PC-9 (cell line): ENCODE measurements around the gene BRD9. TPM values are rescaled to one million over a fixed set of nuclear protein-coding genes. Genes with fewer than 3 reads are reported as not detected.
"Not testable (repeated sequence)": the region's sequence is repeated elsewhere in the genome, so short reads cannot be mapped to it uniquely, and the experiment has no call there.

Experiments used
- BruUV-seq: library from RNA; stranded (reverse); fragments of 400-500 nt; replicated peaks from 2 replicates; lab custom pipeline; 2021; lab: Mats Ljungman, UMichigan
- CTCF ChIA-PET: fragments of 300-600 bp; sonication (Branson Sonifier 250); formaldehyde crosslinking; loops from one replicate; lab custom pipeline; 2022; ENCODE audit warnings: antibody characterized with exemption; lab: Charles Lee
- POLR2A ChIA-PET: fragments of 300-600 bp; sonication (Branson Sonifier 250); formaldehyde crosslinking; loops from one replicate; lab custom pipeline; 2022; ENCODE audit warnings: antibody characterized with exemption; ENCODE audit not compliant: unreplicated experiment; lab: Charles Lee
- DNase-seq, 2 experiments: peaks; one replicate each; pipeline versions ENCODE4 v3.0.0 to v3.0.0-alpha.2; 2015 to 2022; ENCODE audit warnings: mixed read lengths in 1 of 2
- H2AFZ ChIP-seq: fragments of 200-600 bp; sonication (generic); 2 replicates; pipeline ENCODE4 v1.8.1; 2017; ENCODE audit warnings: antibody characterized with exemption
- H3F3A ChIP-seq: fragments of 200-600 bp; sonication (generic); 2 replicates; pipeline ENCODE4 v1.8.1; 2017; ENCODE audit warnings: antibody characterized with exemption, mild to moderate bottlenecking, low read depth; ENCODE audit not compliant: insufficient read depth
- H3K27ac ChIP-seq: fragments of 200-600 bp; sonication (generic); 2 replicates; pipeline ENCODE4 v1.6.1; 2016; ENCODE audit warnings: mixed run types
- H3K27me3 ChIP-seq: fragments of 200-600 bp; sonication (generic); 2 replicates; pipeline ENCODE4 v1.6.1; 2016; ENCODE audit warnings: low read depth, mixed run types; ENCODE audit not compliant: insufficient read depth
- H3K36me3 ChIP-seq: fragments of 200-600 bp; sonication (generic); 2 replicates; pipeline ENCODE4 v1.6.1; 2016; ENCODE audit warnings: low read depth, mixed run types
- H3K4me1 ChIP-seq: fragments of 200-600 bp; sonication (generic); replicated peaks from 2 replicates; pipeline ENCODE4 v1.6.1; 2016; ENCODE audit warnings: mixed run types; ENCODE audit not compliant: insufficient read depth
- H3K4me2 ChIP-seq: fragments of 200-600 bp; sonication (generic); 2 replicates; pipeline ENCODE4 v1.6.1; 2017; ENCODE audit warnings: mixed run types
- H3K4me3 ChIP-seq: fragments of 200-600 bp; sonication (generic); 2 replicates; pipeline ENCODE4 v1.6.1; 2016; ENCODE audit warnings: mixed run types
- H3K79me2 ChIP-seq: fragments of 200-600 bp; sonication (generic); 2 replicates; pipeline ENCODE4 v1.6.1; 2017; ENCODE audit warnings: low read depth, mixed run types
- H3K9me2 ChIP-seq: fragments of 200-600 bp; sonication (generic); 2 replicates; pipeline ENCODE4 v1.8.1; 2017; ENCODE audit warnings: mild to moderate bottlenecking; ENCODE audit not compliant: insufficient read depth
- H3K9me3 ChIP-seq: fragments of 200-600 bp; sonication (generic); 2 replicates; pipeline ENCODE4 v1.8.1; 2016; ENCODE audit warnings: low read depth; ENCODE audit not compliant: insufficient read depth
- H4K20me1 ChIP-seq: fragments of 200-600 bp; sonication (generic); 2 replicates; pipeline ENCODE4 v1.8.1; 2017; ENCODE audit not compliant: insufficient read depth
- intact Hi-C: fragments of 100-400 bp; cut with micrococcal nuclease; formaldehyde crosslinking; loops from one replicate; pipeline ENCODE4 v1.10.0; 2022; ENCODE audit not compliant: unreplicated experiment
- total RNA-seq: library from RNA; stranded (reverse); gene quantifications from 2 replicates; pipeline ENCODE4 v1.2.3, GENCODE V29; 2021

The BRD9 gene
- total RNA-seq, 1 experiment from 2014 or later, result 102 TPM

- H3K27ac ChIP-seq, H3K4me3 ChIP-seq, BruUV-seq, H3K36me3 ChIP-seq, intact Hi-C loops, H3K9me3 ChIP-seq, H3K9me2 ChIP-seq, H3K4me1 ChIP-seq, POLR2A ChIA-PET, H2AFZ ChIP-seq, H4K20me1 ChIP-seq, H3K79me2 ChIP-seq, H3K4me2 ChIP-seq, H3F3A ChIP-seq, DNase-seq, CTCF ChIA-PET: not testable (repeated sequence)
- H3K27me3 ChIP-seq, result peaks cover 24% of the 10 kb centered on the region
Measured at GRCh38 chr5:844426-844825, 48.2 kb downstream of the BRD9 start.

GRCh38 chr5:843926-844325, 48.7 kb downstream of the BRD9 start:
- H4K20me1 ChIP-seq, H2AFZ ChIP-seq, H3K36me3 ChIP-seq, H3K79me2 ChIP-seq, H3K4me2 ChIP-seq, H3K27ac ChIP-seq, CTCF ChIA-PET, H3F3A ChIP-seq, DNase-seq, H3K9me3 ChIP-seq, BruUV-seq, H3K4me3 ChIP-seq, H3K4me1 ChIP-seq, POLR2A ChIA-PET, intact Hi-C loops, H3K9me2 ChIP-seq: not testable (repeated sequence)
- H3K27me3 ChIP-seq, result peaks cover 22% of the 10 kb centered on the region

GRCh38 chr5:843371-843770, 49.2 kb downstream of the BRD9 start:
- peaks cover 22% of the 10 kb centered on the region for H3K27me3 ChIP-seq
- CTCF ChIA-PET, H2AFZ ChIP-seq, BruUV-seq, H3K79me2 ChIP-seq, H3K4me2 ChIP-seq, H3K9me2 ChIP-seq, H3K4me1 ChIP-seq, H3K4me3 ChIP-seq, H3F3A ChIP-seq, H4K20me1 ChIP-seq, H3K36me3 ChIP-seq, H3K27ac ChIP-seq, DNase-seq, intact Hi-C loops, H3K9me3 ChIP-seq, POLR2A ChIA-PET: not testable (repeated sequence)

- H3K4me2 ChIP-seq, intact Hi-C loops, CTCF ChIA-PET: not testable (repeated sequence)
Measured at GRCh38 chr5:842402-843221, 50.0 kb downstream of the BRD9 start.

GRCh38 chr5:841531-842401, 50.8 kb downstream of the BRD9 start:
- peaks cover 23% of the 10 kb centered on the region for H3K27me3 ChIP-seq
- H3K27ac ChIP-seq, POLR2A ChIA-PET, H2AFZ ChIP-seq, H3F3A ChIP-seq, intact Hi-C loops, H3K4me3 ChIP-seq, BruUV-seq, H3K4me2 ChIP-seq, H3K9me2 ChIP-seq, CTCF ChIA-PET, H3K4me1 ChIP-seq, DNase-seq, H3K79me2 ChIP-seq, H3K9me3 ChIP-seq, H4K20me1 ChIP-seq, H3K36me3 ChIP-seq: not testable (repeated sequence)

More at GRCh38 chr5:842402-843221, 50.0 kb downstream of the BRD9 start:
- peaks cover 22% of the 10 kb centered on the region for H3K27me3 ChIP-seq
- H3K79me2 ChIP-seq, H3K36me3 ChIP-seq, H3K4me3 ChIP-seq, H4K20me1 ChIP-seq, BruUV-seq, H3K9me2 ChIP-seq, H3K27ac ChIP-seq, H3K4me1 ChIP-seq, H2AFZ ChIP-seq, H3F3A ChIP-seq, POLR2A ChIA-PET, DNase-seq, H3K9me3 ChIP-seq: not testable (repeated sequence)

DNA sequence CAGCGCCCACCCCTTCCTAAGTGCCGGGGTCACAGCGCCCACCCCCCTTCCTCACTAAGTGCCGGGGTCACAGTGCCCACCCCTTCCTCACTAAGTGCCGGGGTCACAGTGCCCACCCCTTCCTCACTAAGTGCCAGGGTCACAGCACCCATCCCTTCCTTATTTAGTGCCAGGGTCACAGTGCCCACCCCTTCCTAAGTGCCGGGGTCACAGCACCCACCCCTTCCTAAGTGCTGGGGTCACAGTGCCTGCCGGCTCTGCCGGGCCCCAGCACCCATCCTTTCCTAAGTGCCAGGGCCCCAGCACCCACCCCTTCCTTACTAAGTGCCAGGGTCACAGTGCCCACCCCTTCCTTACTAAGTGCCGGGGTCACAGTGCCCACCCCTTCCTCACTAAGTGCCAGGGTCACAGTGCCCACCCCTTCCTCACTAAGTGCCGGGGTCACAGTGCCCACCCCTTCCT, 51.6 kb downstream of the BRD9 start:
- POLR2A ChIA-PET, intact Hi-C loops, H3K27ac ChIP-seq, H3K9me2 ChIP-seq, CTCF ChIA-PET, H3K4me3 ChIP-seq, H3K9me3 ChIP-seq, H4K20me1 ChIP-seq, DNase-seq, H3K79me2 ChIP-seq, H3F3A ChIP-seq, H2AFZ ChIP-seq, H3K36me3 ChIP-seq, H3K4me1 ChIP-seq, BruUV-seq, H3K4me2 ChIP-seq: not testable (repeated sequence)
- peaks cover 19% of the 10 kb centered on the region for H3K27me3 ChIP-seq
